Forelimb muscle (tissue), 1 donor: ENCODE data around the gene ATP11A. TPM values are rescaled to one million over a fixed set of nuclear protein-coding genes. Genes with fewer than 3 reads are reported as not detected.
A peak's percentile ranks its signal among the peaks of the same experiment; 100 is the strongest.

ENCODE experiments used
- DNase-seq: peaks from one replicate; pipeline ENCODE4 v3.0.0-alpha.2; 2013; ENCODE audit warnings: low read depth
- polyA plus RNA-seq: library from polyadenylated mRNA; unstranded; fragments of 120-200 nt; gene quantifications from one replicate; pipeline ENCODE4 v1.2.1, GENCODE V29; 2013; ENCODE audit not compliant: insufficient read length

ATP11A gene
- polyA plus RNA-seq: 22.0 TPM

- DNase-seq: peak; percentile 54
Observed at GRCh38 chr13:112689303-112690245, at the start of gene ATP11A. Gene ATP11A, plus strand, starts transcription at chr13:112690038. Its CDS starts 379 bp downstream, at chr13:112690417.

GRCh38 chr13:112641456-112642089 is 48.3 kb upstream of the ATP11A start:
- no peak for DNase-seq

- DNase-seq: no peak
Observed at GRCh38 chr13:112642090-112642460, 47.8 kb upstream of the ATP11A start.

GRCh38 chr13:112643759-112644459 is 45.9 kb upstream of the ATP11A start:
- no peak for DNase-seq

- no peak for DNase-seq
Observed at GRCh38 chr13:112645327-112645914, 44.4 kb upstream of the ATP11A start.

GRCh38 chr13:112647256-112647655 is 42.6 kb upstream of the ATP11A start:
- no peak for DNase-seq

GRCh38 chr13:112648101-112648500 is 41.7 kb upstream of the ATP11A start:
- DNase-seq: no peak

- no peak for DNase-seq
Observed at GRCh38 chr13:112648966-112649690, 40.7 kb upstream of the ATP11A start.

GRCh38 chr13:112651311-112651710 is 38.5 kb upstream of the ATP11A start:
- no peak for DNase-seq

GRCh38 chr13:112651750-112652511 is 37.9 kb upstream of the ATP11A start:
- no peak for DNase-seq

- no peak for DNase-seq
Observed at GRCh38 chr13:112652512-112653070, 37.2 kb upstream of the ATP11A start.

GRCh38 chr13:112653071-112653470 is 36.8 kb upstream of the ATP11A start:
- DNase-seq: peak; percentile 62

GRCh38 chr13:112655913-112656312 is 33.9 kb upstream of the ATP11A start:
- DNase-seq: no peak

GRCh38 chr13:112657850-112658445 is 31.9 kb upstream of the ATP11A start:
- no peak for DNase-seq

GRCh38 chr13:112658808-112659207 is 31.0 kb upstream of the ATP11A start:
- no peak for DNase-seq

GRCh38 chr13:112661291-112661690 is 28.5 kb upstream of the ATP11A start:
- DNase-seq: no peak

- DNase-seq: no peak
Observed at GRCh38 chr13:112664501-112665203, 25.2 kb upstream of the ATP11A start.

- DNase-seq: no peak
Observed at GRCh38 chr13:112668924-112669323, 20.9 kb upstream of the ATP11A start.

- DNase-seq: no peak
Observed at GRCh38 chr13:112669881-112670499, 19.8 kb upstream of the ATP11A start.
